K562 (cell line): ENCODE measurements around the gene DLST. TPM values are rescaled to one million over a fixed set of nuclear protein-coding genes. Genes with fewer than 3 reads are reported as not detected.

ENCODE experiments used
- ATAC-seq: fragments of 200-7000 bp; cut with Tn5 transposase; 3 replicates; pipeline ENCODE4 v1.9.1; 2020; ENCODE audit warnings: moderate library complexity
- BruUV-seq: library from RNA; stranded (reverse); fragments of 400-500 nt; replicated peaks from 2 replicates; lab custom pipeline; 2021; lab: Mats Ljungman, UMichigan
- CTCF ChIA-PET: fragments of 300-600 bp; formaldehyde crosslinking; extraction: SDS; loops from one replicate; lab custom pipeline; 2021; ENCODE audit warnings: low intra/inter-chr PET ratio; lab: Yijun Ruan, JAX
- POLR2A ChIA-PET: fragments of 300-600, 350-650 bp; sonication (Branson Sonifier 250); formaldehyde crosslinking; extraction: SDS; loops from one replicate; lab custom pipeline; 2021; ENCODE audit warnings: antibody characterized with exemption, inconsistent platforms; lab: Yijun Ruan, JAX
- DNase-seq, 4 experiments: peaks; one replicate each; pipeline versions ENCODE4 v3.0.0 to v3.0.0-alpha.2; 2011 to 2018; ENCODE audit warnings: low spot score in 3 of 4, mixed read lengths in 3 of 4; ENCODE audit errors: extremely low read depth in 1 of 4
- FAIRE-seq: peaks from 2 replicates; lab custom pipeline; 2011; peaks lifted over from hg19 to GRCh38; lab: Jason Lieb, UNC
- H2AFZ ChIP-seq: 2 replicates; pipeline ENCODE4 v1.6.0; 2011; ENCODE audit warnings: low read depth, low read length, control low read depth, inconsistent platforms
- H3K27ac ChIP-seq: fragments of 200-600 bp; 3 replicates; pipeline ENCODE4 v1.8.0; 2011; ENCODE audit warnings: low read depth, mild to moderate bottlenecking, control low read depth, inconsistent platforms, low read length, moderate library complexity, mixed read lengths; ENCODE audit errors: extremely low read depth
- H3K27me3 ChIP-seq, 2 experiments: fragments of 300-600 bp in 1 of 2; 2 replicates in 1 of 2; 3 replicates in 1 of 2; pipeline versions ENCODE4 v1.6.0 to v1.8.0; 2011; ENCODE audit warnings: inconsistent platforms in 2 of 2, low read length in 2 of 2, mild to moderate bottlenecking in 1 of 2, mixed read lengths in 1 of 2, moderate library complexity in 1 of 2; ENCODE audit not compliant: control insufficient read depth in 2 of 2, insufficient read depth in 2 of 2
- H3K36me3 ChIP-seq: fragments of 300-600 bp; 3 replicates; pipeline ENCODE4 v1.8.0; 2011; ENCODE audit warnings: mild to moderate bottlenecking, low read length, inconsistent platforms; ENCODE audit not compliant: control insufficient read depth, insufficient read depth
- H3K4me1 ChIP-seq, 2 experiments: fragments of 200-600 bp in 1 of 2; replicated peaks in 1 of 2; 2 replicates in 1 of 2; 3 replicates in 1 of 2; pipeline versions ENCODE4 v1.5.1 to v1.8.0; 2011; ENCODE audit warnings: inconsistent platforms in 2 of 2, low read length in 2 of 2, mild to moderate bottlenecking in 1 of 2, mixed read lengths in 1 of 2, moderate library complexity in 1 of 2; ENCODE audit not compliant: control insufficient read depth in 2 of 2, insufficient read depth in 2 of 2
- H3K4me2 ChIP-seq: 2 replicates; pipeline ENCODE4 v1.6.1; 2011; ENCODE audit warnings: low read length, control low read depth, inconsistent platforms, mixed read lengths; ENCODE audit not compliant: insufficient read depth
- H3K4me3 ChIP-seq: fragments of 200-600 bp; sonication (generic), shearing (Covaris generic); 2 replicates; pipeline ENCODE4 v1.5.1; 2016; ENCODE audit warnings: control low read depth, inconsistent platforms
- H3K79me2 ChIP-seq: fragments of 200-600 bp; 3 replicates; pipeline ENCODE4 v1.8.0; 2011; ENCODE audit warnings: low read length, inconsistent platforms; ENCODE audit not compliant: control insufficient read depth, insufficient read depth
- H3K9ac ChIP-seq, 2 experiments: 2 replicates each; pipeline versions ENCODE4 v1.6.0 to v1.6.1; 2011; ENCODE audit warnings: low read depth in 2 of 2, low read length in 2 of 2, control low read depth in 1 of 2, inconsistent platforms in 1 of 2, mild to moderate bottlenecking in 1 of 2, mixed read lengths in 1 of 2; ENCODE audit not compliant: insufficient read depth in 1 of 2
- H3K9me1 ChIP-seq: one replicate; pipeline ENCODE4 v1.6.0; 2011; ENCODE audit warnings: inconsistent platforms, mild to moderate bottlenecking, low read length, moderate library complexity; ENCODE audit not compliant: control insufficient read depth, insufficient read depth
- H3K9me3 ChIP-seq: replicated peaks from 2 replicates; pipeline ENCODE4 v1.5.1; 2011; ENCODE audit warnings: low read depth, low read length, inconsistent platforms; ENCODE audit not compliant: control insufficient read depth, insufficient read depth
- H4K20me1 ChIP-seq: replicated peaks from 2 replicates; pipeline ENCODE4 v1.6.1; 2011; ENCODE audit warnings: low read length, inconsistent platforms, mixed read lengths; ENCODE audit not compliant: control insufficient read depth, insufficient read depth
- CAMTA2 ChIP-seq: fragments of 250-450 bp; sonication (Bioruptor Pico); conservative IDR thresholded peaks from 2 replicates; pipeline ENCODE4 v1.5.1; 2022
- CREB3 ChIP-seq: fragments of 450-650 bp; conservative IDR thresholded peaks from 2 replicates; pipeline ENCODE4 v1.6.1; 2016; ENCODE audit warnings: missing genetic modification characterization, low read depth, mild to moderate bottlenecking, missing compliant biosample characterization, moderate library complexity
- ELF1 ChIP-seq: fragments of 200-800 bp; sonication (Bioruptor generic); IDR thresholded peaks from 2 replicates; pipeline ENCODE4 v1.6.1; 2016; ENCODE audit warnings: missing genetic modification characterization, missing compliant biosample characterization
- GMEB1 ChIP-seq: fragments of 250-450 bp; sonication (Bioruptor Pico); IDR thresholded peaks from 2 replicates; pipeline ENCODE4 v1.4.0; 2020; ENCODE audit warnings: mild to moderate bottlenecking
- HIVEP1 ChIP-seq: fragments of 250-450 bp; sonication (Bioruptor Pico); IDR thresholded peaks from 2 replicates; pipeline ENCODE4 v1.4.0; 2020; ENCODE audit warnings: mild to moderate bottlenecking
- IFI16 ChIP-seq: fragments of 250-450 bp; sonication (Bioruptor Pico); IDR thresholded peaks from 2 replicates; pipeline ENCODE4 v2.1.2; 2022; ENCODE audit warnings: mild to moderate bottlenecking, inconsistent platforms
- LCOR ChIP-seq: sonication (generic); formaldehyde crosslinking; IDR thresholded peaks from 2 replicates; pipeline ENCODE4 v1.8.0; 2022; ENCODE audit warnings: mild to moderate bottlenecking, missing genetic modification reagents
- MAFF ChIP-seq: IDR thresholded peaks from 2 replicates; pipeline ENCODE4 v1.6.1; 2012; ENCODE audit warnings: low read length, improper control_type of control experiment
- MAFG ChIP-seq: fragments of 450-650 bp; conservative IDR thresholded peaks from 2 replicates; pipeline ENCODE4 v1.6.1; 2016; ENCODE audit warnings: missing genetic modification characterization, missing compliant biosample characterization
- NCOA1 ChIP-seq: fragments of 450-650 bp; IDR thresholded peaks from 2 replicates; pipeline ENCODE4 v1.6.1; 2016; ENCODE audit warnings: low read depth
- NFE2L1 ChIP-seq: fragments of 450-650 bp; IDR thresholded peaks from 2 replicates; pipeline ENCODE4 v1.6.1; 2016; ENCODE audit warnings: missing genetic modification characterization, low read depth, mild to moderate bottlenecking, missing compliant biosample characterization, moderate library complexity, borderline replicate concordance
- SAP30 ChIP-seq: fragments of 200-600 bp; sonication (generic); IDR thresholded peaks from 2 replicates; pipeline ENCODE4 v1.6.1; 2012; ENCODE audit warnings: borderline replicate concordance, low read depth, mild to moderate bottlenecking, moderate library complexity, low read length, control low read depth, inconsistent platforms; ENCODE audit not compliant: insufficient read depth, poor library complexity, severe bottlenecking
- THAP12 ChIP-seq: fragments of 250-450 bp; sonication (Bioruptor Pico); IDR thresholded peaks from 2 replicates; pipeline ENCODE4 v1.9.0; 2021; ENCODE audit warnings: mild to moderate bottlenecking, inconsistent platforms
- ZNF133 ChIP-seq: fragments of 250-450 bp; sonication (Bioruptor Pico); IDR thresholded peaks from 2 replicates; pipeline ENCODE4 v1.4.0; 2020; ENCODE audit warnings: mild to moderate bottlenecking
- ZNF197 ChIP-seq: fragments of 200-800 bp; sonication (Bioruptor generic); IDR thresholded peaks from 2 replicates; pipeline ENCODE4 v1.6.1; 2016; ENCODE audit warnings: low read depth, missing genetic modification characterization, missing compliant biosample characterization
- ZNF77 ChIP-seq: fragments of 250-450 bp; sonication (Bioruptor Pico); IDR thresholded peaks from 2 replicates; pipeline ENCODE4 v1.5.0; 2020
- ZNF780A ChIP-seq: fragments of 250-450 bp; sonication (Bioruptor Pico); IDR thresholded peaks from 2 replicates; pipeline ENCODE4 v1.5.0; 2021; ENCODE audit warnings: mild to moderate bottlenecking
- WGBS: fragments of 100-300 bp; shearing (Covaris generic); methylation state at CpG from one replicate; pipeline ENCODE4 v1.1.6; 2016; ENCODE audit warnings: low coverage, mixed read lengths; ENCODE audit not compliant: insufficient coverage; ENCODE audit errors: missing lambda C conversion rate; 5-methylcytosine and 5-hydroxymethylcytosine counted together
- in situ Hi-C: fragments of 300-500 bp; cut with MboI; formaldehyde crosslinking; loops from 4 replicates; pipeline ENCODE4 v1.15.0; 2018; ENCODE audit warnings: inconsistent platforms, mixed read lengths
- intact Hi-C: fragments of 100-400 bp; cut with micrococcal nuclease; formaldehyde crosslinking; loops from 2 replicates; pipeline ENCODE4 v1.14.2; 2022
- polyA plus RNA-seq, 8 experiments: library from polyadenylated mRNA; depleted of rRNA in 4 of 8; stranded (reverse) in 5 of 8; unstranded in 3 of 8; fragments of >200 nt; fragmentation: Nextera tagmentation in 2 of 8; fragmentation: Illumina TruSeq in 1 of 8; extraction: Ambion mirVana in 2 of 8; extraction: Trizol in 1 of 8; gene quantifications; 2 replicates each; pipeline versions ENCODE4 v1.2.1 to v1.2.3, GENCODE V29; 2011 to 2014; ENCODE audit warnings: inconsistent platforms in 1 of 8, missing spikeins in 1 of 8
- total RNA-seq, 7 experiments: library from RNA; depleted of rRNA in 6 of 7; stranded (reverse); fragments of >200 nt in 6 of 7; fragmentation: Illumina TruSeq in 2 of 7; extraction: Trizol in 2 of 7; gene quantifications; 2 replicates each; pipeline versions ENCODE4 v1.2.1 to v1.2.3, GENCODE V29; 2011 to 2021; ENCODE audit warnings: low replicate concordance in 1 of 7

DLST gene
- total and polyA plus RNA-seq, 9 of the 15 experiments (the other 6 are each of a cell fraction or from before 2014, with no cell fraction given) = 3.0 to 73.7 (median 45.4) TPM

DNA sequence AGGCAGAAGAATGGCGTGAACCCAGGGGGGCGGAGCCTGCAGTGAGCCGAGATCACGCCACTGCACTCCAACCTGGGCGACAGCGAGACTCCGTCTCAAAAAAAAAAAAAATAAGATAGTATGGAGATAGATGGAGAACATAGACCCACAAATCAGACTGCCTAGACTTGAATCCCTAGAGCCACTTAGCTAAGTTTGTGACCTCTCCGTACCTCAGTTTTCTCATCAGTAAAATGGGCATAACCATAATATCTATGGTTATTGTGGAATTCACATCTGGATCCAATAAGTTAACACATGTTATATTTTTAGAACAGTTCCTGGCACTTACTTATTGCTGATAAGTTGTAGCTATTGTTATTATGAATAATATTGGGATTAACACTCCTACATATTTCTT, 13.0 kb upstream of the DLST start (continued):
- TF ChIP-seq MAFF (no peak), IFI16 (CRISPR knock-in tag) (no peak), CAMTA2 (CRISPR knock-in tag) (no peak), ZNF780A (CRISPR knock-in tag) (no peak), NCOA1 (no peak)

DNA sequence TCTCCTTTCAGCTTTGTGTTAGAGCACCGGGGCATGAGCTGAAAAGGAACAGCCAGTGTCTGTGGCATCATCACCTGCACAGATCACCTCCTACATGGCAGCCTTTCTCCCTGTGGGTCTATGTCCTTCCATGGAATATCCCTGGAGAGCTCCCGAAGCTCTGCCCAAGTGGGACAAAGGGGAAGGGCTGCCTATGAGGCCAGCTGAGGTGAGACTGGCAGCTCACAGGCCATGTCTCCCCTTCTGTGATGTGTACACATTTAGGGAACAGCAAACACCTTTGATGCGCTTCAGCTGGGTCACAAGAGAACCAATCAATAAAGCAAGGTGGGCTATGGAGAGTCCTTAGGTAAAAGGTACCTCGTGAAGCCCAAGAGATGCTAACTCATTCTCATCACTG, 9.9 kb upstream of the DLST start:
- POLR2A ChIA-PET = interaction anchor here (0.6 to 1.3 kb wide), 3 partner anchors 9 to 19 kb away, joined by 3 to 5 read pairs (median 4); no protein-coding TSS in a partner anchor
- intact Hi-C loops = no loop called here

More for the DNA sequence above, 9.9 kb upstream of the DLST start:
- no peaks in the 10 kb centered on the region for H3K9me3 ChIP-seq
- in situ Hi-C loops = no loop called here
- no peaks in the 10 kb centered on the region for H3K9me1 ChIP-seq
- H4K20me1 ChIP-seq = no peaks in the 10 kb centered on the region
- H2AFZ ChIP-seq = no peak overlapping the region
- no peak overlapping the region for H3K4me2 ChIP-seq
- H3K9ac ChIP-seq = no peak overlapping the region
- WGBS = 15% methylated on average over 4 of the region's 4 CpGs
- DNase-seq = no peak
- no peak overlapping the region for H3K4me3 ChIP-seq
- no peak for TF ChIP-seq ZNF77 (CRISPR knock-in tag)
- no peak for TF ChIP-seq GMEB1
- TF ChIP-seq THAP12 (CRISPR knock-in tag) = no peak
- no peak for TF ChIP-seq MAFG
- no peak for TF ChIP-seq ELF1
- TF ChIP-seq NFE2L1 (tag) = no peak
- TF ChIP-seq HIVEP1 (CRISPR knock-in tag) = no peak
- TF ChIP-seq LCOR (CRISPR knock-in tag) = no peak
- no peak for TF ChIP-seq ZNF197 (CRISPR knock-in tag)
- no peak for TF ChIP-seq ZNF133 (CRISPR knock-in tag)
- no peak for TF ChIP-seq SAP30
- no peak for TF ChIP-seq CREB3 (tag)
- TF ChIP-seq, all 486 proteins: peak for 0
- Histone ChIP-seq H3K4me1 (peaks cover 0 to 4% of the 10 kb centered on the region in 2 experiments; a peak in 2 of 5 replicates), H3K27ac (no peak overlapping the region), H3K36me3 (no peaks in the 10 kb centered on the region), H3K27me3 (no peaks in the 10 kb centered on the region), H3K79me2 (no peaks in the 10 kb centered on the region)
- ATAC-seq = no peak
- CTCF ChIA-PET = no interaction called here
- BruUV-seq = no TSS peak
- no peak for FAIRE-seq
